HG02763 (cell line): ENCODE measurements around the gene APOL6.

Source experiments
- ATAC-seq: cut with Tn5 transposase; IDR thresholded peaks from one replicate; pipeline ENCODE4 v1.9.1; 2021; ENCODE audit warnings: mild to moderate bottlenecking, moderate library complexity; ENCODE audit not compliant: unreplicated experiment

The APOL6 gene

GRCh38 chr22:35648066-35649025 is at the start of gene APOL6:
Gene APOL6 (plus strand): TSS chr22:35648446. CDS start chr22:35656426, 7,980 bp downstream.
- peak; percentile 47 for ATAC-seq

GRCh38 chr22:35599364-35599763 is 48.9 kb upstream of the APOL6 start:
- no peak for ATAC-seq

GRCh38 chr22:35600476-35600875 is 47.8 kb upstream of the APOL6 start:
- ATAC-seq = no peak

GRCh38 chr22:35601013-35601580 is 47.1 kb upstream of the APOL6 start:
- no peak for ATAC-seq

GRCh38 chr22:35601743-35602615 is 46.3 kb upstream of the APOL6 start:
- no peak for ATAC-seq

- ATAC-seq = no peak
These were observed 43.5 kb upstream of the APOL6 start for GRCh38 chr22:35604621-35605368.

- ATAC-seq = no peak
These were observed 42.9 kb upstream of the APOL6 start for GRCh38 chr22:35605369-35605680.

- ATAC-seq = no peak
These were observed 42.3 kb upstream of the APOL6 start for GRCh38 chr22:35605851-35606481.

GRCh38 chr22:35606916-35607315 is 41.3 kb upstream of the APOL6 start:
- ATAC-seq = no peak

- no peak for ATAC-seq
These were observed 40.2 kb upstream of the APOL6 start for GRCh38 chr22:35608088-35608487.

- ATAC-seq = no peak
These were observed 39.0 kb upstream of the APOL6 start for GRCh38 chr22:35609261-35609660.

GRCh38 chr22:35609761-35610160 is 38.5 kb upstream of the APOL6 start:
- ATAC-seq = no peak

- no peak for ATAC-seq
These were observed 37.5 kb upstream of the APOL6 start for GRCh38 chr22:35610741-35611140.

GRCh38 chr22:35611200-35611890 is 36.9 kb upstream of the APOL6 start:
- no peak for ATAC-seq

GRCh38 chr22:35611891-35612576 is 36.2 kb upstream of the APOL6 start:
- ATAC-seq = no peak

- ATAC-seq = no peak
These were observed 35.3 kb upstream of the APOL6 start for GRCh38 chr22:35612903-35613302.

- ATAC-seq = no peak
These were observed 33.8 kb upstream of the APOL6 start for GRCh38 chr22:35614404-35614803.

- no peak for ATAC-seq
These were observed 33.1 kb upstream of the APOL6 start for GRCh38 chr22:35615156-35615555.

GRCh38 chr22:35616043-35616442 is 32.2 kb upstream of the APOL6 start:
- no peak for ATAC-seq
